Measurements from ENCODE around the gene CD55.

The CD55 gene

DNA sequence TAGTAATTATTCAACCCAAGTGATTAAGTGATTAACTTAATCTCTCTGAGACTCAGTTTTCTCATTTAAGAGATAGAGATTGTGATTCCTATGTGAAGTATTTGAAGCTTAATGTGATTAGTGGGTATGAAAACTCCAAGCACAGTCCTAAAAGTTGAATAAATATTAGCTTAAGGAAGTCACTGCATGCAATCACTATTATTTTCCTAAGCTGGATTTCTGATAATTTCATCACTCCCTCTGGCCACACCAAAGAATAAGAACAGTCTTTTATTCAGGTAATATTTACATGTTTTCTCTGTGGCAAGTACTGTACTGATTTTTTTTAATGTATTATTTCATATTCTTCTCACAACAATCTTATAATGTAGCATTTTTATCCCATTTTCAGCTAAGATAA, 31.1 kb downstream of the CD55 start:
- Histone ChIP-seq H3K4me3 (ENCODE audit: severe bottlenecking) (no peak overlapping the region), H3K36me3 (ENCODE audit: low read depth) (no peaks in the 10 kb centered on the region), H3K27me3 (ENCODE audit: insufficient read depth, poor library complexity, severe bottlenecking) (no peaks in the 10 kb centered on the region), H3K27ac (ENCODE audit: poor library complexity, severe bottlenecking) (no peak overlapping the region), H3K9me3 (ENCODE audit: severe bottlenecking) (no peaks in the 10 kb centered on the region), H3K4me1 (ENCODE audit: insufficient read depth, poor library complexity, severe bottlenecking) (no peaks in the 10 kb centered on the region)
- ATAC-seq (ENCODE audit: low read depth) (no peak), DNase-seq (ENCODE audit: low spot score) (no peak)
- TF ChIP-seq, protein P1, sequence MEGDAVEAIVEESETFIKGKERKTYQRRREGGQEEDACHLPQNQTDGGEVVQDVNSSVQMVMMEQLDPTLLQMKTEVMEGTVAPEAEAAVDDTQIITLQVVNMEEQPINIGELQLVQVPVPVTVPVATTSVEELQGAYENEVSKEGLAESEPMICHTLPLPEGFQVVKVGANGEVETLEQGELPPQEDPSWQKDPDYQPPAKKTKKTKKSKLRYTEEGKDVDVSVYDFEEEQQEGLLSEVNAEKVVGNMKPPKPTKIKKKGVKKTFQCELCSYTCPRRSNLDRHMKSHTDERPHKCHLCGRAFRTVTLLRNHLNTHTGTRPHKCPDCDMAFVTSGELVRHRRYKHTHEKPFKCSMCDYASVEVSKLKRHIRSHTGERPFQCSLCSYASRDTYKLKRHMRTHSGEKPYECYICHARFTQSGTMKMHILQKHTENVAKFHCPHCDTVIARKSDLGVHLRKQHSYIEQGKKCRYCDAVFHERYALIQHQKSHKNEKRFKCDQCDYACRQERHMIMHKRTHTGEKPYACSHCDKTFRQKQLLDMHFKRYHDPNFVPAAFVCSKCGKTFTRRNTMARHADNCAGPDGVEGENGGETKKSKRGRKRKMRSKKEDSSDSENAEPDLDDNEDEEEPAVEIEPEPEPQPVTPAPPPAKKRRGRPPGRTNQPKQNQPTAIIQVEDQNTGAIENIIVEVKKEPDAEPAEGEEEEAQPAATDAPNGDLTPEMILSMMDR (IDR thresholded peaks at IDR 0.05; ENCODE audit: poor library complexity, severe bottlenecking) = no peak

DNA sequence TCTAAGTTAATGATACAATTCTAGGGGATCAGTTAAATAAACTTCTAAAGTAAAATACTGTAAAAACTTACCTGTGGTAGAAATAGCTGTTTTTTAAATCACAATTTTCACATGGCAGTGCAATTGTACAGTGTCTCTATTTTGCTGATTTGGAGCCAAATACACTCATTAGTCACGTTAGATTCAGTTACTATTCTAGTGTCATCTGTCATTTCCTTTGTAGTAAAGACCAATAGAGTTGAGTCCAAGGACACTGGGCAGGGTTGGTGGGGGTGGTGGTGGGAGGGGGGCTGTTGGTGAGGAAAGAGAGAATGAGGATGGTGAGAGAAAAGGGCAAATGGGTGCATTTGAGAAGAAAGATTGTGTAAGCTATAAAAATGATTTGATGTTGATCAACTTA, 33.6 kb downstream of the CD55 start:
- DNase-seq (ENCODE audit: low spot score) = no peak
- no peak for ATAC-seq (ENCODE audit: low read depth)
- no peaks in the 10 kb centered on the region for H3K36me3 ChIP-seq (ENCODE audit: low read depth)

DNA sequence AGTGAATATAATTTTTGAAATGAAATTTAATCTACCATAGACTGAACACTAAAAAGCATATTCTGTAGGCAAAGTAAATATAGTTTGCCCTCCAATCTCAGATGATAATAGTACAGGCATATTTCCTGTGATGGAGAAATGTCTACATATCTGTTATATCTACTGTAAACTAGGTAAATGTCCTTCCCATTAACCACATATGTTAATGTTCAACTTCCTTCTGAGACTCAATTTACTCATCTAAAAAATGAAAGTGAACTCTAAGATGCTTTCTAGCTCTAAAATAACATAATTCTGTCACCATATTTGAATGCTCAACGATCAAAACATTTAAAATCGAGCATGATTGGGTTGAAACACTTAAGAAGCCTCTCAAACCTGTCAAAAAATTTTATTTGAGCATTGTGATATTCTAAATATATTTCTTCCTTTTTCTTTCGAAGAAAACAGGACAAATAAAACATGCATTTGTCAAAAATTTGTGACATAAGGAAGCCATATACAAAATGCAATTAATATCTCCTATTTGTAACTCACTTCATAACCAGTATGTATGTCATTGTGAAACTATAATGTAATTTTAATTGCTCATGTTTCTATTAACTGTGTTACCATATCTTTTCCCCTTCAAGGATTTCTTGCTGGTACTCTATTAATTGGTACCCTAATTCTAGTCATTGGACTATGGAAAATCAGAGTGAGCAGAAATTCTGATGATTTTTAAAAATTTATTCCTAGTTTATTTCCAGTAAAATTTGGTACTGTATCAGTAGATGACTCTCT, 34.2 kb downstream of the CD55 start:
- no peaks in the 10 kb centered on the region for H3K27me3 ChIP-seq (ENCODE audit: insufficient read depth, poor library complexity, severe bottlenecking)
- ATAC-seq (ENCODE audit: low read depth) = no peak
- H3K4me1 ChIP-seq (ENCODE audit: insufficient read depth, poor library complexity, severe bottlenecking) = no peaks in the 10 kb centered on the region
- H3K9me3 ChIP-seq (ENCODE audit: severe bottlenecking) = no peaks in the 10 kb centered on the region
- no peaks in the 10 kb centered on the region for H3K36me3 ChIP-seq (ENCODE audit: low read depth)
- no peak overlapping the region for H3K4me3 ChIP-seq (ENCODE audit: severe bottlenecking)
- TF ChIP-seq, protein P1 (IDR thresholded peaks at IDR 0.05; ENCODE audit: poor library complexity, severe bottlenecking) = no peak
- no peak overlapping the region for H3K27ac ChIP-seq (ENCODE audit: poor library complexity, severe bottlenecking)
- no peak for DNase-seq (ENCODE audit: low spot score)

More for the DNA sequence above, 33.6 kb downstream of the CD55 start:
- Histone ChIP-seq H3K27me3 (ENCODE audit: insufficient read depth, poor library complexity, severe bottlenecking) (no peaks in the 10 kb centered on the region), H3K4me1 (ENCODE audit: insufficient read depth, poor library complexity, severe bottlenecking) (no peaks in the 10 kb centered on the region), H3K9me3 (ENCODE audit: severe bottlenecking) (no peaks in the 10 kb centered on the region), H3K27ac (ENCODE audit: poor library complexity, severe bottlenecking) (no peak overlapping the region), H3K4me3 (ENCODE audit: severe bottlenecking) (no peak overlapping the region)
- TF ChIP-seq, protein P1 (IDR thresholded peaks at IDR 0.05; ENCODE audit: poor library complexity, severe bottlenecking) = no peak

DNA sequence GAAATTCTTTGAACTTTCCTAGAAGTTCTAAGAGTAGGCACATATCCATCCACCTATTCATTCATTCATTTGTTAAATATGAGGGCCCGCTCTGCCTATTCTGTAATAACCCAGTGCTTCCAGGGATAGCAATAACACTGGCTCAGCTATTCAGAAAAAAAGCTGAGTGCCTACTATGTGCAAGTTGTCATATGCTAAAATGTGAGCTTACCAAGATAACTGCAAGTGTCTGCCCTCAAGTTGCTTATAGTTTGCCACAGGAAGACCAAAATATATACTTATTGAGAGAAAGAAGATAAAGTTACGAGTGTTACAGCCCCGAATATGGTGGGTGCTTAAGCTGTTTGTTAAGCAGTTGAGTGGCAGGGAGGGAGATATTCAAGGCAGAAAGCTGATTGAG, 39.6 kb downstream of the CD55 start:
- Histone ChIP-seq H3K9me3 (ENCODE audit: severe bottlenecking) (no peaks in the 10 kb centered on the region), H3K27ac (ENCODE audit: poor library complexity, severe bottlenecking) (no peak overlapping the region), H3K27me3 (ENCODE audit: insufficient read depth, poor library complexity, severe bottlenecking) (no peaks in the 10 kb centered on the region), H3K4me3 (ENCODE audit: severe bottlenecking) (no peak overlapping the region), H3K4me1 (ENCODE audit: insufficient read depth, poor library complexity, severe bottlenecking) (no peaks in the 10 kb centered on the region), H3K36me3 (ENCODE audit: low read depth) (no peaks in the 10 kb centered on the region)
- TF ChIP-seq, protein P1 (IDR thresholded peaks at IDR 0.05; ENCODE audit: poor library complexity, severe bottlenecking) = no peak
- DNase-seq (ENCODE audit: low spot score) = no peak
- no peak for ATAC-seq (ENCODE audit: low read depth)

DNA sequence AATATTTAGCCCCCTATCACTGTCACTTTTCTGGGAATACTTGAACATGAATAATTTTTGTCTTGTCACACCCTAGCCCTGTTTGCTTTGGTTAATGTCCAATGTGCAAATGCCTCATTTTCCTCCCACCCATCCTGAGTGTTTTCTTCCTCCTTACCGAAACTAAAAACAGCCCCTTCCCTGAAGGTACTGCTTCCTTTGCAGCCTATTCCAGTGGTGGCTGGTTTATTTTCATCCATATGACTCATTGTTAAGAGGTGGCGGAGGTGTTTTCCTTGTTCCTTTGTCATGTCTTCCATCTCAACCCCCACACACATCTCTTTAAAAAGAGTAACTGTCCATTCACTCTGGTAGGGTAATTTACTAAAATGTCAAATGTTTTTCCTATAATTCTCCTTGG, 40.4 kb downstream of the CD55 start:
- Histone ChIP-seq H3K27ac (ENCODE audit: poor library complexity, severe bottlenecking) (no peak overlapping the region), H3K27me3 (ENCODE audit: insufficient read depth, poor library complexity, severe bottlenecking) (no peaks in the 10 kb centered on the region), H3K4me3 (ENCODE audit: severe bottlenecking) (no peak overlapping the region), H3K4me1 (ENCODE audit: insufficient read depth, poor library complexity, severe bottlenecking) (no peaks in the 10 kb centered on the region), H3K36me3 (ENCODE audit: low read depth) (no peaks in the 10 kb centered on the region), H3K9me3 (ENCODE audit: severe bottlenecking) (no peaks in the 10 kb centered on the region)
- no peak for DNase-seq (ENCODE audit: low spot score)
- ATAC-seq (ENCODE audit: low read depth) = no peak
- TF ChIP-seq, protein P1 (IDR thresholded peaks at IDR 0.05; ENCODE audit: poor library complexity, severe bottlenecking) = no peak
